Vagina (tissue), 2 donors: ENCODE measurements around the gene KMT2B. TPM values are rescaled to one million over a fixed set of nuclear protein-coding genes. Genes with fewer than 3 reads are reported as not detected.

Source experiments
- DNase-seq, 2 donors: peaks; one replicate each; pipeline ENCODE4 v3.0.0-alpha.2; 2017; ENCODE audit errors: extremely low spot score in 2 of 2
- H3K27ac ChIP-seq: fragments of 200-600 bp; sonication (generic); one replicate; pipeline ENCODE4 v1.5.1; 2019
- H3K27me3 ChIP-seq: fragments of 200-600 bp; sonication (generic); one replicate; pipeline ENCODE4 v1.5.1; 2019
- H3K36me3 ChIP-seq, 2 donors: fragments of 200-600 bp; sonication (generic); one replicate each; pipeline ENCODE4 v1.5.1; 2017 to 2019
- H3K4me1 ChIP-seq: fragments of 200-600 bp; sonication (generic); one replicate; pipeline ENCODE4 v1.5.1; 2019
- H3K4me3 ChIP-seq, 2 donors: fragments of 200-600 bp; sonication (generic); 1 replicate in 1 of 2; 2 replicates in 1 of 2; pipeline ENCODE4 v1.5.1; 2016 to 2019
- H3K9me3 ChIP-seq: fragments of 200-600 bp; sonication (generic); one replicate; pipeline ENCODE4 v1.5.1; 2019
- POLR2A ChIP-seq, 2 donors: fragments of 450-650 bp; IDR thresholded peaks; one replicate each; pipeline ENCODE4 v1.6.1; 2017; ENCODE audit warnings: antibody characterized with exemption in 2 of 2, mild to moderate bottlenecking in 2 of 2, moderate library complexity in 2 of 2
- POLR2AphosphoS5 ChIP-seq, 2 donors: sonication (generic); formaldehyde crosslinking; IDR thresholded peaks; one replicate each; pipeline ENCODE4 v1.9.0; 2017; ENCODE audit warnings: antibody characterized with exemption in 2 of 2, mild to moderate bottlenecking in 2 of 2, low read depth in 1 of 2; ENCODE audit not compliant: insufficient read depth in 1 of 2
- intact Hi-C: fragments of 100-400 bp; cut with DNase I; formaldehyde crosslinking; loops from one replicate; pipeline ENCODE4 v1.15.1; 2023
- total RNA-seq: library from RNA; depleted of rRNA; stranded (reverse); fragments of >200 nt; gene quantifications from one replicate; pipeline ENCODE4 v1.2.3, GENCODE V29; 2016
- TF ChIP-seq, protein P1 (sequence below), 3 experiments: fragments of 450-650 bp in 2 of 3; fragments of 200-600 bp in 1 of 3; sonication (generic) in 1 of 3; IDR thresholded peaks; one replicate each; pipeline ENCODE4 v1.5.1; 2017 to 2019; ENCODE audit warnings: antibody characterized with exemption in 3 of 3, mild to moderate bottlenecking in 2 of 3, moderate library complexity in 2 of 3

Gene KMT2B
- total RNA-seq, 1 donor from 2014 or later: 16.0 TPM

DNA sequence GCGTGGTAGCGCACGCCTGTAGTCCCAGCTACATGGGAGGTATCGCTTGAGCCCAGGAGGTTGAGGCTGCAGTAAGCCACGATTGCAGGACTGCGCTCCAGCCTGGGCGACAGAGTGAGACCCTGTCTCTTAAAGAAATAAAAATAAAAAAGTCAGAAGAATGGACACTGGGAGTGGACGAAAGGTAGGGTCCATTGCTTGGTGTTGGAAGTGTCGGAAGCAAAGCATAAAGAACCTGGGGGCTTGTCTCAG, 57.2 kb downstream of the KMT2B start:
- H3K4me3 ChIP-seq: peak overlapping the region; percentile 57 to 87
- intact Hi-C loops: loop anchor here (10.0 kb wide), 1 partner anchor 160 kb away; the partner anchor contains the start of gene LRFN3
- TF ChIP-seq, protein P1, sequence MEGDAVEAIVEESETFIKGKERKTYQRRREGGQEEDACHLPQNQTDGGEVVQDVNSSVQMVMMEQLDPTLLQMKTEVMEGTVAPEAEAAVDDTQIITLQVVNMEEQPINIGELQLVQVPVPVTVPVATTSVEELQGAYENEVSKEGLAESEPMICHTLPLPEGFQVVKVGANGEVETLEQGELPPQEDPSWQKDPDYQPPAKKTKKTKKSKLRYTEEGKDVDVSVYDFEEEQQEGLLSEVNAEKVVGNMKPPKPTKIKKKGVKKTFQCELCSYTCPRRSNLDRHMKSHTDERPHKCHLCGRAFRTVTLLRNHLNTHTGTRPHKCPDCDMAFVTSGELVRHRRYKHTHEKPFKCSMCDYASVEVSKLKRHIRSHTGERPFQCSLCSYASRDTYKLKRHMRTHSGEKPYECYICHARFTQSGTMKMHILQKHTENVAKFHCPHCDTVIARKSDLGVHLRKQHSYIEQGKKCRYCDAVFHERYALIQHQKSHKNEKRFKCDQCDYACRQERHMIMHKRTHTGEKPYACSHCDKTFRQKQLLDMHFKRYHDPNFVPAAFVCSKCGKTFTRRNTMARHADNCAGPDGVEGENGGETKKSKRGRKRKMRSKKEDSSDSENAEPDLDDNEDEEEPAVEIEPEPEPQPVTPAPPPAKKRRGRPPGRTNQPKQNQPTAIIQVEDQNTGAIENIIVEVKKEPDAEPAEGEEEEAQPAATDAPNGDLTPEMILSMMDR (IDR thresholded peaks at IDR 0.05): no peak
- TF ChIP-seq POLR2AphosphoS5 (IDR thresholded peaks at IDR 0.05; ENCODE audit: insufficient read depth in 1 of 2, low read depth in 1 of 2) (no peak), POLR2A (IDR thresholded peaks at IDR 0.05) (no peak)
- H3K36me3 ChIP-seq: peaks cover 0 to 4% of the 10 kb centered on the region in 2 donors
- H3K27me3 ChIP-seq: no peaks in the 10 kb centered on the region
- H3K9me3 ChIP-seq: no peaks in the 10 kb centered on the region
- no peak overlapping the region for H3K27ac ChIP-seq
- peaks cover 20% of the 10 kb centered on the region for H3K4me1 ChIP-seq
- no peak for DNase-seq

DNA sequence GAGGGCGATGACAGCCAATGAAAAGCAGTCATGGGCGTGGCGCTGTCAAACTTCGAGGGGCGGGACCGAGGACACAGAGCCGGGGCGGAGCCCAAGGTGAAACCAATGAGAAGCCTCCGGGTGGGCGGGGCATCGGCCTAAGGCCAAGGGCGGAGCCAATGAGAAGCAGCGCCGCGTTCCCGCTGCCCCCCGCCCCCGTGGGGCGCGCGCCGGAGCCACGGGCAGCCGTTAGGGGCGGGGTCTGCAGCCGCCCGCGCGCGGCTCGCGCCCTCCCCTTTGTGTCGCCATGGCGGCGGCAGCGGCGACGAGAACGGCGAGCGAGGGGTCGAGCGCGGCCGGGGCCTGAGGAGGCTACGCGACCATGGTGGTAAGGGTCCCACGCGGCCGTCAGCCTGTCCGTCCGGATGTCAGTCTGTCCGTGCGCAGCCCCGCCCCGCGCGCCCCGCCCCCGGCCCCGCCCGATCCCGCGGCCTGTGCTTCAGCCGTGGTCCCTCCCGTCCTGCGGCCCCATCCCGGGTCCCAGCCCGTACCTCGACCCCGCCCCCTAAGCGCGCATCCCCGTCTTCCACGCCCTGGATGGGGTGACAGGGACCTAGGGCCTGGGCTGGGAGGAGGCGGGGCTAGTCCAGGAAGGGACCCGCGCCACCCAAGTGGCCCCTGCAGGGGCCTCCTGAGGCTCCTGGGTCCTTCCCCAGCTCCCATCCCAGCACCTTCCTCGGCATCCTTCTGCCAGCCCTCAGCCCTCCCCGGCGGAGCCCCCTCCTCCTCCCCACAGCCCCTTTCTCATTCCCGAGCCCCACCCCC, 57.7 kb downstream of the KMT2B start, which contains the start of gene ARHGAP33:
Gene ARHGAP33, plus strand, starts transcription at position 267 of the 804 bp plus-strand sequence. Its CDS starts 95 bp downstream, at position 362.
- Histone ChIP-seq H3K36me3 (peaks cover 0 to 9% of the 10 kb centered on the region in 2 donors), H3K9me3 (no peaks in the 10 kb centered on the region), H3K4me1 (peaks cover 20% of the 10 kb centered on the region), H3K27me3 (no peaks in the 10 kb centered on the region), H3K4me3 (peak within 1 kb of the TSS; percentile 57 to 87), H3K27ac (peak within 1 kb of the TSS; percentile 46)
- TF ChIP-seq POLR2AphosphoS5 (IDR thresholded peaks at IDR 0.05; ENCODE audit: insufficient read depth in 1 of 2, low read depth in 1 of 2): peak in 1 of 2 donors; percentile 38
- TF ChIP-seq, protein P1 (IDR thresholded peaks at IDR 0.05): no peak
- intact Hi-C loops: loop anchor here (10.0 kb wide), 1 partner anchor 159 kb away; the partner anchor contains the start of gene LRFN3
- DNase-seq: peak in 1 of 2 donors; percentile 93

DNA sequence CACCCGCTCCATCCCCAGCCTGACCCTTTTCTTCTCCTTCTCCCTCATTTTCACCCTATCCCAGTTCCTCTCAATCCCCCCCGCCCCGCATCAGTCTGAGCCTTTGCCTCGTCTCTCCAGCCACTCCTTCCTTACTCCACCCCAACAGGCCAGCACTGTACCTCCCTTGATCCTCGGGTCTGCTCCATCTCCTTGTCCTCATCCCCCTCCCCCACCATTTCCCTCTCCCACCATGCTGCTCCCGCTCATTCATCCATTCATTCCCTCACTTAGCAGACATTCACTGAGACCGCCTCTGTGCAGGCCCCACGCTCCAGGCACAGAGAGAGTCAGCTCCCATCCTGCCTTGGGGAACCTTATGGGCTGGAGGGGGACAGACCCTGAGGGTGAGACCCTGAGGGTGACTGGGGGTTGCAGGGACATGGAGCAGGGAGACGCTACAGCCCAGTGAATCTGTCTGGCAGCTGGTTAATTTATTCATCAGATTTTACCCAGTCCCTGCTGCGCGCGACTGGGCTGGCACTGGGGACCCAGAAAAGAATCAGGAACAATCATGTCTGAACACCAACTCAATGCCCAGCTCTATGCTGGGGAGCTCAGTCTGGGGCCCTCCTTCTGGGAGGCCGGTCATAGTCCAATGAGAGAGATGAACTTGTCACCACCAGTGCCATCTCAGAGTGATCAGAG, 58.4 kb downstream of the KMT2B start:
- no peak for TF ChIP-seq POLR2AphosphoS5 (IDR thresholded peaks at IDR 0.05; ENCODE audit: insufficient read depth in 1 of 2, low read depth in 1 of 2)
- TF ChIP-seq, protein P1 (IDR thresholded peaks at IDR 0.05): no peak
- TF ChIP-seq POLR2A (IDR thresholded peaks at IDR 0.05): no peak

DNA sequence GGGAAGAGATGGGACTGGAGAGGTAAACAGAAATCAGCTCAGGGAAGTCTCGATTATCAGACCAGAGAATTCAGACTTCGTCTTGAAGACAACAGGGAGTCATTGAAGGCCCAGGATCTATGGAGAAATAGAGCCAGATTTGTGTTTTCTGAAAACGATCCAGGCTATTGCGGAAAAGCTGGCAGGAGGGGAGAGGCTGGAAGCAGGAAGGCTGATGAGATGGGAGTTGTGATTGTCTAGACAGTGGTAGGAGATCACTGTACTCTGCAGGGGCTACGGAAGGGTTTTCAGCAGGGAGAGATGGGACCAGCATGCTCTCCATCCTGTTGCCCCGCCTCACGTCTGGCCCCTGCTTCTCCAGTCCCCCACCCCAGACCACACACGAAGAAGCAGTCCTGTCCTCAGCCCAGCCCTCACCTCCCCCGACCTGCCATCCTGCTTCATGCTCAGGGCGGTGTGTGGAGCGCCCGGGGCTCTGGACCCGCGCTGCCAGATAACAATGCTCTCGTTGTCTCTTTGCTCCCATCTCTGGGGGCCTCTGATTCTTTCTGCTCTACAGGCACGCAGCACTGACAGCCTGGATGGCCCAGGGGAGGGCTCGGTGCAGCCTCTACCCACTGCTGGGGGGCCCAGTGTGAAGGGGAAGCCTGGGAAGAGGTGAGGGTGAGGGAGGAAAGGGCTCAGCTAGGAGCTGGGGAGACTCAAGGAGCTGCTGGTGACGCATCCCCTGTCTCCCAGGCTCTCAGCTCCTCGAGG, 59.5 kb downstream of the KMT2B start:
- intact Hi-C loops: loop anchor here (10.0 kb wide), 1 partner anchor 158 kb away; the partner anchor contains the start of gene LRFN3
- Histone ChIP-seq H3K4me1 (peaks cover 20% of the 10 kb centered on the region), H3K27me3 (no peaks in the 10 kb centered on the region), H3K4me3 (no peak overlapping the region), H3K27ac (no peak overlapping the region), H3K36me3 (peaks cover 0 to 22% of the 10 kb centered on the region in 2 donors), H3K9me3 (no peaks in the 10 kb centered on the region)
- TF ChIP-seq, protein P1 (IDR thresholded peaks at IDR 0.05): no peak
- TF ChIP-seq POLR2A (IDR thresholded peaks at IDR 0.05) (no peak), POLR2AphosphoS5 (IDR thresholded peaks at IDR 0.05; ENCODE audit: insufficient read depth in 1 of 2, low read depth in 1 of 2) (no peak)
- no peak for DNase-seq

More for the DNA sequence above, 58.4 kb downstream of the KMT2B start:
- peak overlapping the region; percentile 57 to 87 for H3K4me3 ChIP-seq
- intact Hi-C loops: loop anchor here (10.0 kb wide), 1 partner anchor 159 kb away; the partner anchor contains the start of gene LRFN3
- H3K27me3 ChIP-seq: no peaks in the 10 kb centered on the region
- H3K4me1 ChIP-seq: peaks cover 20% of the 10 kb centered on the region
- H3K36me3 ChIP-seq: peaks cover 0 to 17% of the 10 kb centered on the region in 2 donors
- no peak for DNase-seq
- H3K9me3 ChIP-seq: no peaks in the 10 kb centered on the region
- peak overlapping the region; percentile 46 for H3K27ac ChIP-seq
